ENCODE measurements around the gene PECR. TPM values are rescaled to one million over a fixed set of nuclear protein-coding genes. Genes with fewer than 3 reads are reported as not detected.

The PECR gene
- total and polyA plus RNA-seq, 10 of the 15 experiments (the other 5 are each of a cell fraction or from before 2014, with no cell fraction given): 7.6 to 37.4 (median 25.7) TPM

DNA sequence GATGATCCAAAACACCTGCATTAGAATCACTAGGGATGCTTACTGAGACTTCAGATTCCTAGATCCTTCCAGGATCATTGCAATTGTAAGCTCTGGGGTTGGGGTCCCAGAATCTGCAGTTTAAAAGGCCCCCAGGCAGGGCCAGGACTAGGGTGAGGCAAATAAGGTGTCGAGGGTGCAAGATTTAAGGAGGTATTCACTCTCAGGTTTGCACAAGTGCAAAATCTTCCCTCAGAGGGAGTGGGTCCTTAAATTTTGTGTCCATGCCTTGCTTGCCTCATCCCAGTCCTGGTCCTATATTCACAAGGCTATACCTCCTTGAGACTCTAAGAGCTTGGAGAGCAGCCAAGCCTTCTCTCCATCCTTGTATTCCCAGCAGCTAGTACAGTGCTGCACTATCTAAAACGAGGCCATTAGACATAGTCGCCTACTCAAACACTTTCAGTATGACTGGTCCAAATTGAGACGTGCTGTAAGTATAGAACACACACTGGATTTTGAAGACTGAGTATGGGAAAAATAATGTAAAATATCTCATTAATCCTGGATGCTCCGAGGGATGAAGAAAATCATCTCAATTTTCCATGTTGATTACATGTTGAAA, 36.6 kb downstream of the PECR start (continued):
- TF ChIP-seq, protein P1, sequence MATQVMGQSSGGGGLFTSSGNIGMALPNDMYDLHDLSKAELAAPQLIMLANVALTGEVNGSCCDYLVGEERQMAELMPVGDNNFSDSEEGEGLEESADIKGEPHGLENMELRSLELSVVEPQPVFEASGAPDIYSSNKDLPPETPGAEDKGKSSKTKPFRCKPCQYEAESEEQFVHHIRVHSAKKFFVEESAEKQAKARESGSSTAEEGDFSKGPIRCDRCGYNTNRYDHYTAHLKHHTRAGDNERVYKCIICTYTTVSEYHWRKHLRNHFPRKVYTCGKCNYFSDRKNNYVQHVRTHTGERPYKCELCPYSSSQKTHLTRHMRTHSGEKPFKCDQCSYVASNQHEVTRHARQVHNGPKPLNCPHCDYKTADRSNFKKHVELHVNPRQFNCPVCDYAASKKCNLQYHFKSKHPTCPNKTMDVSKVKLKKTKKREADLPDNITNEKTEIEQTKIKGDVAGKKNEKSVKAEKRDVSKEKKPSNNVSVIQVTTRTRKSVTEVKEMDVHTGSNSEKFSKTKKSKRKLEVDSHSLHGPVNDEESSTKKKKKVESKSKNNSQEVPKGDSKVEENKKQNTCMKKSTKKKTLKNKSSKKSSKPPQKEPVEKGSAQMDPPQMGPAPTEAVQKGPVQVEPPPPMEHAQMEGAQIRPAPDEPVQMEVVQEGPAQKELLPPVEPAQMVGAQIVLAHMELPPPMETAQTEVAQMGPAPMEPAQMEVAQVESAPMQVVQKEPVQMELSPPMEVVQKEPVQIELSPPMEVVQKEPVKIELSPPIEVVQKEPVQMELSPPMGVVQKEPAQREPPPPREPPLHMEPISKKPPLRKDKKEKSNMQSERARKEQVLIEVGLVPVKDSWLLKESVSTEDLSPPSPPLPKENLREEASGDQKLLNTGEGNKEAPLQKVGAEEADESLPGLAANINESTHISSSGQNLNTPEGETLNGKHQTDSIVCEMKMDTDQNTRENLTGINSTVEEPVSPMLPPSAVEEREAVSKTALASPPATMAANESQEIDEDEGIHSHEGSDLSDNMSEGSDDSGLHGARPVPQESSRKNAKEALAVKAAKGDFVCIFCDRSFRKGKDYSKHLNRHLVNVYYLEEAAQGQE (IDR thresholded peaks at IDR 0.05; ENCODE audit: low read depth, low read length): no peak
- TF ChIP-seq MEF2B (IDR thresholded peaks at IDR 0.05; ENCODE audit: partially characterized antibody, poor library complexity, severe bottlenecking) (peak; percentile 54), YY1 (IDR thresholded peaks at IDR 0.05; ENCODE audit: low read depth, low read length) (peak; percentile 60; the same call in 1 of the 2 replicates), CREM (IDR thresholded peaks at IDR 0.05; ENCODE audit: low read depth) (peak; percentile 46; the same call in 1 of the 2 replicates), TBL1XR1 (IDR thresholded peaks at IDR 0.05; ENCODE audit: low read depth, low read length) (no peak), JUND (IDR thresholded peaks at IDR 0.05; ENCODE audit: low read depth, low read length) (peak; percentile 94), SMAD5 (IDR thresholded peaks at IDR 0.05; ENCODE audit: low read depth) (no peak), BCL11A (IDR thresholded peaks at IDR 0.05; ENCODE audit: low read depth, low read length) (0 out of 2 replicates have a peak, but pooled peaks have one; percentile 25), ZNF622 (IDR thresholded peaks at IDR 0.05) (no peak), RBBP5 (conservative IDR thresholded peaks at IDR 0.05) (no peak), SMC3 (IDR thresholded peaks at IDR 0.05; ENCODE audit: borderline replicate concordance, low read length) (no peak), CEBPB (IDR thresholded peaks at IDR 0.05; ENCODE audit: borderline replicate concordance in 1 of 2, low read depth in 2 of 2, low read length in 2 of 2) (no peak), CBX5 (IDR thresholded peaks at IDR 0.05; ENCODE audit: low read depth) (no peak), CBX3 (IDR thresholded peaks at IDR 0.05; ENCODE audit: borderline replicate concordance, low read depth) (no peak), FOXK2 (IDR thresholded peaks at IDR 0.05) (no peak), STAT1 (conservative IDR thresholded peaks at IDR 0.05) (no peak), CHD1 (IDR thresholded peaks at IDR 0.05; ENCODE audit: low read depth, low read length) (no peak), ZNF274 (IDR thresholded peaks at IDR 0.05; ENCODE audit: insufficient read depth, insufficient read length) (no peak), ZBED1 (IDR thresholded peaks at IDR 0.05; ENCODE audit: borderline replicate concordance) (no peak), EED (IDR thresholded peaks at IDR 0.05; ENCODE audit: low read depth) (peak; percentile 59; the same call in 1 of the 2 replicates), DPF2 (IDR thresholded peaks at IDR 0.05) (peak; percentile 81)
- TF ChIP-seq, protein P2, sequence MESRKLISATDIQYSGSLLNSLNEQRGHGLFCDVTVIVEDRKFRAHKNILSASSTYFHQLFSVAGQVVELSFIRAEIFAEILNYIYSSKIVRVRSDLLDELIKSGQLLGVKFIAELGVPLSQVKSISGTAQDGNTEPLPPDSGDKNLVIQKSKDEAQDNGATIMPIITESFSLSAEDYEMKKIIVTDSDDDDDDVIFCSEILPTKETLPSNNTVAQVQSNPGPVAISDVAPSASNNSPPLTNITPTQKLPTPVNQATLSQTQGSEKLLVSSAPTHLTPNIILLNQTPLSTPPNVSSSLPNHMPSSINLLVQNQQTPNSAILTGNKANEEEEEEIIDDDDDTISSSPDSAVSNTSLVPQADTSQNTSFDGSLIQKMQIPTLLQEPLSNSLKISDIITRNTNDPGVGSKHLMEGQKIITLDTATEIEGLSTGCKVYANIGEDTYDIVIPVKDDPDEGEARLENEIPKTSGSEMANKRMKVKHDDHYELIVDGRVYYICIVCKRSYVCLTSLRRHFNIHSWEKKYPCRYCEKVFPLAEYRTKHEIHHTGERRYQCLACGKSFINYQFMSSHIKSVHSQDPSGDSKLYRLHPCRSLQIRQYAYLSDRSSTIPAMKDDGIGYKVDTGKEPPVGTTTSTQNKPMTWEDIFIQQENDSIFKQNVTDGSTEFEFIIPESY (IDR thresholded peaks at IDR 0.05): no peak
- TF ChIP-seq, protein P3, sequence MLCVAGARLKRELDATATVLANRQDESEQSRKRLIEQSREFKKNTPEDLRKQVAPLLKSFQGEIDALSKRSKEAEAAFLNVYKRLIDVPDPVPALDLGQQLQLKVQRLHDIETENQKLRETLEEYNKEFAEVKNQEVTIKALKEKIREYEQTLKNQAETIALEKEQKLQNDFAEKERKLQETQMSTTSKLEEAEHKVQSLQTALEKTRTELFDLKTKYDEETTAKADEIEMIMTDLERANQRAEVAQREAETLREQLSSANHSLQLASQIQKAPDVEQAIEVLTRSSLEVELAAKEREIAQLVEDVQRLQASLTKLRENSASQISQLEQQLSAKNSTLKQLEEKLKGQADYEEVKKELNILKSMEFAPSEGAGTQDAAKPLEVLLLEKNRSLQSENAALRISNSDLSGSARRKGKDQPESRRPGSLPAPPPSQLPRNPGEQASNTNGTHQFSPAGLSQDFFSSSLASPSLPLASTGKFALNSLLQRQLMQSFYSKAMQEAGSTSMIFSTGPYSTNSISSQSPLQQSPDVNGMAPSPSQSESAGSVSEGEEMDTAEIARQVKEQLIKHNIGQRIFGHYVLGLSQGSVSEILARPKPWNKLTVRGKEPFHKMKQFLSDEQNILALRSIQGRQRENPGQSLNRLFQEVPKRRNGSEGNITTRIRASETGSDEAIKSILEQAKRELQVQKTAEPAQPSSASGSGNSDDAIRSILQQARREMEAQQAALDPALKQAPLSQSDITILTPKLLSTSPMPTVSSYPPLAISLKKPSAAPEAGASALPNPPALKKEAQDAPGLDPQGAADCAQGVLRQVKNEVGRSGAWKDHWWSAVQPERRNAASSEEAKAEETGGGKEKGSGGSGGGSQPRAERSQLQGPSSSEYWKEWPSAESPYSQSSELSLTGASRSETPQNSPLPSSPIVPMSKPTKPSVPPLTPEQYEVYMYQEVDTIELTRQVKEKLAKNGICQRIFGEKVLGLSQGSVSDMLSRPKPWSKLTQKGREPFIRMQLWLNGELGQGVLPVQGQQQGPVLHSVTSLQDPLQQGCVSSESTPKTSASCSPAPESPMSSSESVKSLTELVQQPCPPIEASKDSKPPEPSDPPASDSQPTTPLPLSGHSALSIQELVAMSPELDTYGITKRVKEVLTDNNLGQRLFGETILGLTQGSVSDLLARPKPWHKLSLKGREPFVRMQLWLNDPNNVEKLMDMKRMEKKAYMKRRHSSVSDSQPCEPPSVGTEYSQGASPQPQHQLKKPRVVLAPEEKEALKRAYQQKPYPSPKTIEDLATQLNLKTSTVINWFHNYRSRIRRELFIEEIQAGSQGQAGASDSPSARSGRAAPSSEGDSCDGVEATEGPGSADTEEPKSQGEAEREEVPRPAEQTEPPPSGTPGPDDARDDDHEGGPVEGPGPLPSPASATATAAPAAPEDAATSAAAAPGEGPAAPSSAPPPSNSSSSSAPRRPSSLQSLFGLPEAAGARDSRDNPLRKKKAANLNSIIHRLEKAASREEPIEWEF (IDR thresholded peaks at IDR 0.05; ENCODE audit: insufficient replicate concordance, low read depth, low read length): no peak

Data from GM12878 (cell line).